Stomach smooth muscle (tissue), 2 donors: Measurements from ENCODE around the gene PPARG.

Source experiments
- H3K27ac ChIP-seq: one replicate; pipeline ENCODE4 v1.7.0; 2013; ENCODE audit warnings: mild to moderate bottlenecking, low read length, inconsistent platforms
- H3K27me3 ChIP-seq, 2 donors: one replicate each; pipeline ENCODE4 v1.7.0; 2013; ENCODE audit warnings: low read length in 2 of 2; ENCODE audit not compliant: insufficient read depth in 2 of 2, control insufficient read depth in 1 of 2
- H3K36me3 ChIP-seq, 2 donors: one replicate each; pipeline ENCODE4 v1.7.0; 2013; ENCODE audit warnings: low read length in 2 of 2; ENCODE audit not compliant: control insufficient read depth in 2 of 2, insufficient read depth in 2 of 2
- H3K4me1 ChIP-seq: one replicate; pipeline ENCODE4 v1.7.0; 2013; ENCODE audit warnings: low read length; ENCODE audit not compliant: control insufficient read depth, insufficient read depth
- H3K4me3 ChIP-seq, 2 donors: one replicate each; pipeline ENCODE4 v1.7.0; 2013; ENCODE audit warnings: low read length in 2 of 2
- H3K9ac ChIP-seq, 2 donors: one replicate each; pipeline ENCODE4 v1.7.0; 2013; ENCODE audit warnings: low read length in 2 of 2, mild to moderate bottlenecking in 1 of 2
- H3K9me3 ChIP-seq, 2 donors: one replicate each; pipeline ENCODE4 v1.7.0; 2013; ENCODE audit warnings: low read length in 2 of 2; ENCODE audit not compliant: control insufficient read depth in 2 of 2
- donor health status: healthy.
- donor health status: Pancreatic carcinoma.

PPARG gene

DNA sequence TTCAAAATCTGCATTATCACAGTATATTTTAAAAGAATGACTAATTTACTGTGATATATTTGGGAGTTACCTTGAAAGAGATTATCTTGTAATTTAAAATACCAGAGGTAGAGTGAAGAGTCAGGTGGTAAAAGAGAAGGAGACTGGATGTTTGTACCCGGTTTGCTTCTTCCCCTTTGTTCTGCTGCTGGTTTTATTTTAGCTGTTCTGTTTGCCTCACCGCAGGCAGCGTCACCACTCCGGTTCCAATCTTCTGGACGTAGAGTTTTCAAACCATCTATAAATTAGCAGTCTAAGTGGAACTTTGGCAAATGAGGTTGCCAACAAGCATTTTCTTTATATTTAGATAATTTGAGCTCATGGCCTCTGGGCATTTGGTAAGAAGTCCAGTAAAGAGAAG lies 38.2 kb downstream of the PPARG start:
- H3K4me3 ChIP-seq, result no peak overlapping the region

GRCh38 chr3:12328132-12328836 lies 39.4 kb downstream of the PPARG start:
- Histone ChIP-seq H3K9me3 (no peaks in the 10 kb centered on the region), H3K36me3 (no peaks in the 10 kb centered on the region), H3K27ac (no peak overlapping the region), H3K9ac (no peak overlapping the region), H3K27me3 (no peaks in the 10 kb centered on the region), H3K4me1 (no peaks in the 10 kb centered on the region), H3K4me3 (no peak overlapping the region)

More for the DNA sequence above, 38.2 kb downstream of the PPARG start:
- Histone ChIP-seq H3K9ac (no peak overlapping the region), H3K9me3 (no peaks in the 10 kb centered on the region), H3K27ac (no peak overlapping the region), H3K4me1 (no peaks in the 10 kb centered on the region), H3K36me3 (no peaks in the 10 kb centered on the region), H3K27me3 (no peaks in the 10 kb centered on the region)

DNA sequence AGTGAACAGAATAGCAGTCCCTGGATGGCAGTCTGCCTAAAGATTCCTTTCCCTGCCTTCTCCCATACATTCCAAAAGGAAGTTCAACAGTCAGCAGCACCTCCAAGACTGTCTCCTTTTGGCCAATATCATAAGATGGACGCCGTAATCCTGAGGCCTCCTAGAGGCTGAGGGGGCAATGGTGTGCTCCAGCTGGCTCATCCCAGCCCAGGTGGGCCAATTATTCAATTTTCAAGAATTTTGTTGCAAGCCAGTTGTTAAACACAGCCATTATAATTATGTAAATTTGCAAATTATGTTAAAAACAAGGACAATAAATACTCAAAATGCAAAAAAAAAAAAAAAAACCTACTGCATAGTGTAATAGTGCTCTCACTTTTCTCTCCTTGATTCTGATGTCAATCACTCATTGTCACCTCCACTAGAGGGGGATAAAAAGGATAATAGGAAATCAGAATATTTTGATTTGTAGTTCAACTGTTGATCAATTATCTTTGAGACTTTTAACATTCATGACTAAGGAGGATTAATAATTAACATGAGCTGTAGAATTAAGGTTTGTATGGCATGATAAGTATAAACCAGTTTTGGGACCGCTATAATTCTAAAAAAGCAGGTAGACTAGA lies 40.1 kb downstream of the PPARG start:
- no peaks in the 10 kb centered on the region for H3K36me3 ChIP-seq
- no peak overlapping the region for H3K4me3 ChIP-seq
- H3K27me3 ChIP-seq, result no peaks in the 10 kb centered on the region
- H3K27ac ChIP-seq, result no peak overlapping the region
- H3K4me1 ChIP-seq, result no peaks in the 10 kb centered on the region
- no peaks in the 10 kb centered on the region for H3K9me3 ChIP-seq
- H3K9ac ChIP-seq, result no peak overlapping the region

GRCh38 chr3:12334786-12335185 lies 45.9 kb downstream of the PPARG start:
- Histone ChIP-seq H3K36me3 (no peaks in the 10 kb centered on the region), H3K9ac (no peak overlapping the region), H3K27me3 (no peaks in the 10 kb centered on the region), H3K4me1 (no peaks in the 10 kb centered on the region), H3K4me3 (no peak overlapping the region), H3K27ac (no peak overlapping the region), H3K9me3 (no peaks in the 10 kb centered on the region)

- Histone ChIP-seq H3K4me3 (no peak overlapping the region), H3K36me3 (no peaks in the 10 kb centered on the region), H3K4me1 (no peaks in the 10 kb centered on the region), H3K9me3 (no peaks in the 10 kb centered on the region), H3K27ac (no peak overlapping the region), H3K27me3 (no peaks in the 10 kb centered on the region), H3K9ac (no peak overlapping the region)
These were observed 46.6 kb downstream of the PPARG start for GRCh38 chr3:12335421-12335820.

DNA sequence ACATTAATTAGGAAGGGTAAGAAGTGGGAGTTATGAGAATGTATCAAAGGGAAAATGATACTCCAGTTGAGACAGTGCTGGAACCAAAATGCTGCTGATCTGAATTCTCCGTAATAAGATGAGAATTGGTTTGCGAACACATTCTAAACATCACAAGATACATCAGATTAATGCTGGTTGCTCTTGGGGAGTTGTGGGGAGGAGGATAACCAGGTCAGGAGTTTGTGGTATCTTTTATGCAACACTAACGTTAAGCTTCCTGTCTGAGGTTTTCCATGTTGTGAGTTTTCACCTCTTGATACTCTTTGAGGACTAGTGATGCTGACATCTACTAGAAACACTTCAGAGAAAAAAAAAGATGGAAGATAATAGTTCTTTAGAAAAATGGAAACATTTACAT lies 47.2 kb downstream of the PPARG start:
- H3K4me3 ChIP-seq, result no peak overlapping the region
- no peaks in the 10 kb centered on the region for H3K9me3 ChIP-seq
- H3K4me1 ChIP-seq, result no peaks in the 10 kb centered on the region
- H3K9ac ChIP-seq, result no peak overlapping the region
- no peak overlapping the region for H3K27ac ChIP-seq
- H3K36me3 ChIP-seq, result no peaks in the 10 kb centered on the region
- H3K27me3 ChIP-seq, result no peaks in the 10 kb centered on the region

DNA sequence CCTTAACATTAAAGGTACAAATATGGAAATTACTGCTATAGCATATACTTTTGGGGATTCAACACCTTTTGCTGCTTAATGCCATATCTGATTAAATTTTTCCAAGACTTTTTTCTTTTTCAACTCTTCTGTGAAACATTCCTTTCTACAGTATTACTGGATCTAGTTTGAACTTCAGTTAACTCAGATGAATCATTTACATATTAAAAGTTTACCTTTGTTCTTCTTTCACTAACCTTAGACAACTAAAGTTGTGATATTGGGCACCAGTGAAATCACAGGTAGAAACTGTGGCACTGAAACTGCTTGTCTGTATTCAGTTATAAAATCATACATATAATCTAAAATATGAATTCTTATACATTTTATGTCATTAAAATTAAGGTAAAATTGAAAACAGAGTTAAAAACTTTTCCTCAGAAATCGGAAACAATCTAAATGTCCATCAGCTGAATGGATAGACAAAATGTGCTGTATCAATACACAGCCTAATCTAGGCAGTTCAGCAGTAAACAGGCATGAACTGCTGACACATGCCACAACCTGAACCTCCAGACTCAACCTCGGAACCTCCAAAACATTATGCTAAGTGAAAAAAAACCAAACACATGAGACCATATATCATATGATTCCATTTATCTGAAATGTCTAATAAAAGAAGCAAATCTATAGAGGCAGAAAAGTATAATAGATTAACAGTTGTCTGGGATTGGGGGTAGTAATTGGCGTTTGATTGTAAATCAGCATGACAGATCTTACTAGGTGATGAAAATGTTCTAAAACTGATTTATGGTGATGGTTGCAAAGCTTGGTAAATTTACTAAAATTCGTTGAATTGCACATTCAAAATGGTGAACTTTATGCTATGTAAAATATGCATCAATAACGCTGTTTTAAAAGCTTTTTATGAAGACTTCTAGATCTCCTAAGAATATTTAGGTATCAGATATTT lies 50.0 kb downstream of the PPARG start:
- H3K36me3 ChIP-seq, result no peaks in the 10 kb centered on the region
- H3K27ac ChIP-seq, result no peak overlapping the region
- H3K9ac ChIP-seq, result no peak overlapping the region
- H3K4me1 ChIP-seq, result no peaks in the 10 kb centered on the region
- no peaks in the 10 kb centered on the region for H3K27me3 ChIP-seq
- no peak overlapping the region for H3K4me3 ChIP-seq
- no peaks in the 10 kb centered on the region for H3K9me3 ChIP-seq

GRCh38 chr3:12339701-12340480 lies 51.0 kb downstream of the PPARG start:
- Histone ChIP-seq H3K27ac (no peak overlapping the region), H3K9me3 (no peaks in the 10 kb centered on the region), H3K36me3 (no peaks in the 10 kb centered on the region), H3K27me3 (no peaks in the 10 kb centered on the region), H3K9ac (no peak overlapping the region), H3K4me3 (no peak overlapping the region), H3K4me1 (no peaks in the 10 kb centered on the region)

DNA sequence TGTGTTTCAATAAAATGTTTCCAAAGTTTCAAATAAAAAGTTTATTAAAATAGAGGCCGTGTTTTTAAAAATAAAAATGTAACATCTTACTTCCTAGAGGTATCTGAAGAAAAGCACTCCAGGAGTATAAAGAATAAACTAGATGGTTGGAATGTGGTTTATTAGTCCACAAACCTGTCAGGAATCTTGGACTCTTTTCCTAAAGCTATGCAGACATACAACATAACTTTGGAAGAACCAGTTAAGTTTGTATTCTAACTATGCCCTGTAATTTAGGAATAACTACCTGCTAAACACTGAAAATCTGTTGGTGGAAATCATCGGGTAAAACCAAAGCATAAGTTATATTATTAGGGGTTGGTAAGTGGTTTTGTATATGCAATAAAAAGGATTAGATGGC lies 51.6 kb downstream of the PPARG start:
- no peaks in the 10 kb centered on the region for H3K9me3 ChIP-seq
- H3K4me1 ChIP-seq, result no peaks in the 10 kb centered on the region
- H3K27me3 ChIP-seq, result no peaks in the 10 kb centered on the region
- H3K27ac ChIP-seq, result no peak overlapping the region
- no peaks in the 10 kb centered on the region for H3K36me3 ChIP-seq
- no peak overlapping the region for H3K4me3 ChIP-seq
- no peak overlapping the region for H3K9ac ChIP-seq

GRCh38 chr3:12342151-12342550 lies 53.3 kb downstream of the PPARG start:
- H3K27me3 ChIP-seq, result no peaks in the 10 kb centered on the region
- H3K4me3 ChIP-seq, result no peak overlapping the region
- no peaks in the 10 kb centered on the region for H3K9me3 ChIP-seq
- no peak overlapping the region for H3K27ac ChIP-seq
- no peaks in the 10 kb centered on the region for H3K4me1 ChIP-seq
- H3K9ac ChIP-seq, result no peak overlapping the region
- H3K36me3 ChIP-seq, result no peaks in the 10 kb centered on the region
